Kidney (tissue), 22 donors: ENCODE results near the gene IGSF5. TPM values are rescaled to one million over a fixed set of nuclear protein-coding genes. Genes with fewer than 3 reads are reported as not detected.
"Not testable (repeated sequence)": the region's sequence is repeated elsewhere in the genome, so short reads cannot be mapped to it uniquely, and the experiment has no call there.

ENCODE experiments used
- DNase-seq, 5 donors: peaks; one replicate each; pipeline ENCODE4 v3.0.0-alpha.2; 2013 to 2020
- FAIRE-seq: peaks from 2 replicates; lab custom pipeline; 2012; peaks lifted over from hg19 to GRCh38; lab: Jason Lieb, UNC
- H3K27ac ChIP-seq, 2 donors: one replicate each; pipeline ENCODE4 v1.7.0; 2013; ENCODE audit warnings: low read depth in 2 of 2, low read length in 2 of 2, inconsistent platforms in 1 of 2
- H3K27me3 ChIP-seq: one replicate; pipeline ENCODE4 v1.7.1; 2013; ENCODE audit warnings: low read length, inconsistent platforms; ENCODE audit not compliant: control insufficient read depth, insufficient read depth
- H3K36me3 ChIP-seq, 3 donors: one replicate each; pipeline versions ENCODE4 v1.7.0 to v1.7.1; 2013; ENCODE audit warnings: low read length in 3 of 3, control low read depth in 1 of 3, inconsistent platforms in 1 of 3; ENCODE audit not compliant: insufficient read depth in 3 of 3, control insufficient read depth in 2 of 3
- H3K4me1 ChIP-seq, 3 donors: one replicate each; pipeline versions ENCODE4 v1.7.0 to v1.7.1; 2013; ENCODE audit warnings: low read length in 3 of 3, inconsistent platforms in 1 of 3, low read depth in 1 of 3; ENCODE audit not compliant: control insufficient read depth in 2 of 3, insufficient read depth in 2 of 3
- H3K4me3 ChIP-seq, 3 donors: one replicate each; pipeline versions ENCODE4 v1.7.0 to v1.8.1; 2013; ENCODE audit warnings: low read length in 3 of 3, control low read depth in 1 of 3, inconsistent platforms in 1 of 3
- H3K9ac ChIP-seq, 3 donors: one replicate each; pipeline versions ENCODE4 v1.7.0 to v1.7.1; 2013; ENCODE audit warnings: low read length in 3 of 3, control low read depth in 1 of 3, inconsistent platforms in 1 of 3
- H3K9me3 ChIP-seq, 3 donors: one replicate each; pipeline versions ENCODE4 v1.7.0 to v1.7.1; 2013; ENCODE audit warnings: low read length in 3 of 3, control low read depth in 1 of 3, inconsistent platforms in 1 of 3; ENCODE audit not compliant: control insufficient read depth in 2 of 3, insufficient read depth in 1 of 3
- intact Hi-C: fragments of 100-400 bp; cut with DNase I; formaldehyde crosslinking; loops from one replicate; pipeline ENCODE4 v1.11.1; 2022
- long read RNA-seq, 10 donors: library from polyadenylated mRNA in 1 of 10; unstranded in 1 of 10; transcript quantifications; one replicate each; pipeline ENCODE4 v2.0.0 and lab custom pipeline, GENCODE V29; 2021 to 2026
- polyA plus RNA-seq: library from polyadenylated mRNA; stranded (reverse); fragments of 350-450 nt; fragmentation: Illumina TruSeq; extraction: RNeasy Lipid Tissue Mini Kit (QIAGEN cat#74804); gene quantifications from one replicate; pipeline ENCODE4 v1.2.3, GENCODE V29; 2014; ENCODE audit warnings: low read depth, low replicate concordance; ENCODE audit not compliant: insufficient read depth
- total RNA-seq: library from RNA; stranded (reverse); fragmentation: NEBNext Ultra II Directional; extraction: Animal tissue kit (Norgen Biotek cat#: 25700); gene quantifications from one replicate; pipeline ENCODE4 v1.2.1, GENCODE V29; 2021
- TF ChIP-seq, protein P1 (sequence below): IDR thresholded peaks from 3 replicates; pipeline ENCODE4 v1.5.1; 2012; ENCODE audit warnings: mild to moderate bottlenecking, moderate library complexity, borderline replicate concordance; ENCODE audit not compliant: insufficient read depth; ENCODE audit errors: extremely low read depth
- donor health status: control.
- donor health status: control.
- donor health status: control.
- donor health status: control.
- donor health status: control.
- donor health status: DM: yes; HTN: yes; CAD: no.
- donor health status: Normal renal cell carcinoma (clear cell type).

The IGSF5 gene
- 0.47 TPM for total RNA-seq
- polyA plus RNA-seq = 0.24 TPM
- long read RNA-seq, donor 1 = 0 reads
- long read RNA-seq, donor 2 = 0 reads
- long read RNA-seq, donor 3 = 0 reads
- long read RNA-seq, donor 4 = 0 reads
- long read RNA-seq, donor 5 = 0 reads
- long read RNA-seq, donor 6 = 0 reads
- long read RNA-seq, donor 7, partial matches to known transcripts = 1 of 3 reads
- long read RNA-seq, donor 7, other reads (novel, unspliced or antisense) = 2 of 3 reads
- long read RNA-seq, donor 8 = 0 reads
- long read RNA-seq, donor 9 = 0 reads
- long read RNA-seq, donor 10 = 0 reads

DNA sequence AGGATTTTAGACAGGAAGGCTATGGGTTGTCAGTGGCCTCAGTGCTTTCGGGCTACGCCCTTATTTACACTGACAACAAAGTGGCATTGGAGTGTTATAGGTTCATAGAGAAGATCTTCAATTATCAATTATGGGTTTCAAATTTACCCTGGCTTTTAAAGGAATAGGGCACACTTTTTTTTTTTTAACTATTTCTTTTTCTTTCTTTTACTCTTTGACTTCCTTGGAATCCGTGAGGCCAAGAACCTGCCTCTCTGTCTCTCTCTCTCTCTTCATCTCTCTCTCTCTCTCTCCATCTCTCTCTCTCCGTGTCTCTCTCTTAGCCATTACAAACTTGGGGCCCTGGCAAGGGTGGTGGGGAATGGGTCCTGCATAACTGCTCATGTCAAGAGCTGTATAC, at the start of gene IGSF5:
TSS of gene IGSF5 (plus strand) at position 301 of the 400 bp plus-strand sequence. CDS start 327 bp downstream, outside the sequence.
- H3K4me3 ChIP-seq, H3K27me3 ChIP-seq, H3K4me1 ChIP-seq, H3K27ac ChIP-seq, DNase-seq, H3K9me3 ChIP-seq, H3K9ac ChIP-seq, FAIRE-seq, H3K36me3 ChIP-seq, intact Hi-C loops: not testable (repeated sequence)

DNA sequence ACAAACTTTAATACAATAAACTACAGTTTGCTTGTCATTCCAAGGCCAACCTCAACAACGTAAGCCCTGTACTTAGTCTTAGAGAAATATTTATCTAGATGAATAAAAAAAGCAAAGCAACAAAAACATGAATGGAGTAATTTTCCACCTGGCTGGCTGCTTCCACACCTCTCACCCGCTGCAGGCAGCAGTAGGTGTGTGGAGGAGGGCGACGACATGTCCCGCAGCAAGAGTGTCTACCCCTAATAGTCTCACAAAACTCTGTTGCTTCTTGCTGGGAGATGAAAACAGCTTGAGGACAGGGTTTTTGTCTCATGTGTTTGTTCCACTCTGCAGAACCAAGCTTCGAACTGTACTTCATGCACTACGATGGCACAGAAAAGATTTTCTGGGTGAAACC, 48.8 kb upstream of the IGSF5 start:
- Histone ChIP-seq H3K27me3 (no peaks in the 10 kb centered on the region), H3K27ac (no peak overlapping the region), H3K36me3 (no peaks in the 10 kb centered on the region), H3K4me3 (no peak overlapping the region), H3K4me1 (no peaks in the 10 kb centered on the region), H3K9ac (no peak overlapping the region), H3K9me3 (no peaks in the 10 kb centered on the region)
- intact Hi-C loops = no loop called here
- no peak for FAIRE-seq
- no peak for DNase-seq
- TF ChIP-seq, protein P1, sequence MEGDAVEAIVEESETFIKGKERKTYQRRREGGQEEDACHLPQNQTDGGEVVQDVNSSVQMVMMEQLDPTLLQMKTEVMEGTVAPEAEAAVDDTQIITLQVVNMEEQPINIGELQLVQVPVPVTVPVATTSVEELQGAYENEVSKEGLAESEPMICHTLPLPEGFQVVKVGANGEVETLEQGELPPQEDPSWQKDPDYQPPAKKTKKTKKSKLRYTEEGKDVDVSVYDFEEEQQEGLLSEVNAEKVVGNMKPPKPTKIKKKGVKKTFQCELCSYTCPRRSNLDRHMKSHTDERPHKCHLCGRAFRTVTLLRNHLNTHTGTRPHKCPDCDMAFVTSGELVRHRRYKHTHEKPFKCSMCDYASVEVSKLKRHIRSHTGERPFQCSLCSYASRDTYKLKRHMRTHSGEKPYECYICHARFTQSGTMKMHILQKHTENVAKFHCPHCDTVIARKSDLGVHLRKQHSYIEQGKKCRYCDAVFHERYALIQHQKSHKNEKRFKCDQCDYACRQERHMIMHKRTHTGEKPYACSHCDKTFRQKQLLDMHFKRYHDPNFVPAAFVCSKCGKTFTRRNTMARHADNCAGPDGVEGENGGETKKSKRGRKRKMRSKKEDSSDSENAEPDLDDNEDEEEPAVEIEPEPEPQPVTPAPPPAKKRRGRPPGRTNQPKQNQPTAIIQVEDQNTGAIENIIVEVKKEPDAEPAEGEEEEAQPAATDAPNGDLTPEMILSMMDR = no peak

DNA sequence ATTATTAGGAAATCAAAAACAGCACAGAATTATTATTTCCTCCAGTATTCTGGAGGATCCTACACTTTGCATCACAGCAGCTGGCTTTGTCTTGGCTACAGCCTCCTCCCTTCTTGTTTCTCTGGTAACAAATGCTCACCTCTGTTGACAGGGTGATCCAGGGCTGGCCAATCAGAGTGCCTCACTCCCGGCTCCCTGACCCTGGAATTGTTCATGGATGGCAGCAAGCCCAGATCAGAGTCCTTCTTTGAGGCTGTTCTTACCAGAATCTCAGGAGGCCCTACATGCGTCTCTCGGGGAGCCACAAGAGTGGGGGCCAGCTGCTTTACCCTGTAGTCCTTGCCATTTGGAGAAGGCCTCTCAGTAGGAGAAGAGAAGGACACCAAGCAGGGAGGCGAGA, 48.4 kb upstream of the IGSF5 start:
- intact Hi-C loops = no loop called here
- Histone ChIP-seq H3K27ac (no peak overlapping the region), H3K4me1 (no peaks in the 10 kb centered on the region), H3K27me3 (no peaks in the 10 kb centered on the region), H3K9me3 (no peaks in the 10 kb centered on the region), H3K36me3 (no peaks in the 10 kb centered on the region), H3K9ac (no peak overlapping the region), H3K4me3 (no peak overlapping the region)
- TF ChIP-seq, protein P1 = no peak
- DNase-seq (peak in 2 of 5 donors; percentile 26 to 32), FAIRE-seq (no peak)

DNA sequence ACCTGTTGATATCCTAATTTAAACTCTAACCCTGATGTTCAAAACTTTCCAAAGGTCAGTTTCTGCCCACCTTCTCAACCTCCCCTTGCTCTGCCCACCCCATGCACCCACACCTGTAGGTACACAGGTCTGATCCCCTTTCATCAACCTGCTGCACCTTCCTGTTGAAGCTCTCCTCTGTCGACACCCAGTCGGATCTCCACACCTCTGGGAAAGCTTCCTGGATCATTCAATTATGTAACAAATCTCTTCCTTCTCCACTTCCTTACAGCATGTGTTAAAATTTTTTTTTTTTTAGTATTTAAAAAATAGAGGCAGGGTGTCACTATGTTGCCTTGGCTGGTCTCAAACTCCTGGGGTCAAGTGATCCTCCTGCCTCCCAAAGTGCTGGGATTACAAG, 44.7 kb upstream of the IGSF5 start:
- Histone ChIP-seq H3K9me3 (peaks cover 0 to 3% (median 0%) of the 10 kb centered on the region in 3 donors), H3K4me3 (no peak overlapping the region), H3K4me1 (no peaks in the 10 kb centered on the region), H3K9ac (no peak overlapping the region), H3K27me3 (no peaks in the 10 kb centered on the region), H3K36me3 (no peaks in the 10 kb centered on the region), H3K27ac (no peak overlapping the region)
- TF ChIP-seq, protein P1 = no peak
- no peak for DNase-seq
- intact Hi-C loops = no loop called here
- FAIRE-seq = no peak
